HG03457 (cell line): Measurements from ENCODE around the gene TMUB2.

ENCODE experiments used
- ATAC-seq: cut with Tn5 transposase; IDR thresholded peaks from one replicate; pipeline ENCODE4 v1.9.1; 2021; ENCODE audit warnings: moderate number of reproducible peaks; ENCODE audit not compliant: unreplicated experiment

TMUB2 gene

DNA sequence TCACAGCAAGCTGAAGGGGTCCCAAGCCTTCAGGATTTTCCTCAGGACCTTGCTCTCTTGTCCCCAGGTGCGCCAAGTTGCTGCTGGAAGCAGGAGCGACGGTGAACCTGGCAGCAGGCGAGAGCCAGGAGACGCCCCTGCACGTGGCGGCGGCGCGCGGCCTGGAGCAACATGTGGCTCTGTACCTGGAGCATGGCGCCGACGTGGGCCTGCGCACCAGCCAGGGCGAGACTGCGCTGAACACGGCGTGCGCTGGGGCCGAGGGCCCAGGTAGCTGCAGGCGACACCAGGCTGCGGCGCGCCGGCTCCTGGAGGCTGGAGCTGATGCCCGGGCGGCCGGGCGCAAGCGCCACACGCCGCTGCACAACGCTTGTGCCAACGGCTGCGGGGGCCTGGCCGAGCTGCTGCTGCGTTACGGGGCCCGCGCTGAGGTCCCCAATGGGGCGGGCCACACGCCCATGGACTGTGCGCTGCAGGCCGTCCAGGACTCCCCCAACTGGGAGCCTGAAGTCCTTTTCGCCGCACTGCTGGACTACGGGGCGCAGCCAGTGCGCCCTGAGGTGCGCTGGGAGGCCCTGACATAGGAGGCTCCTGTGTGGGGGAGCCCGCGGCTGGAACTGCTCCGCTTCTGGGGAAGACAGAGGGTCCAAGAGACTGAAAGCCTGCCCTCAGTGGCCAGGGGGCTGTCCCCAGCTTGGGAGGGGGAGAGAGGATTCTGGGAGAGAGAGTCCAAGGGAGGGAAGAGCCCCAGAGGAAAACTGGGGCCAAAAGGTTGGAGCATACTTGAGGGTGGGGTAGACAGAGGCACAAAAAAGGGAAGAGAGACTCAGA is 9.9 kb upstream of the TMUB2 start:
- ATAC-seq: no peak

DNA sequence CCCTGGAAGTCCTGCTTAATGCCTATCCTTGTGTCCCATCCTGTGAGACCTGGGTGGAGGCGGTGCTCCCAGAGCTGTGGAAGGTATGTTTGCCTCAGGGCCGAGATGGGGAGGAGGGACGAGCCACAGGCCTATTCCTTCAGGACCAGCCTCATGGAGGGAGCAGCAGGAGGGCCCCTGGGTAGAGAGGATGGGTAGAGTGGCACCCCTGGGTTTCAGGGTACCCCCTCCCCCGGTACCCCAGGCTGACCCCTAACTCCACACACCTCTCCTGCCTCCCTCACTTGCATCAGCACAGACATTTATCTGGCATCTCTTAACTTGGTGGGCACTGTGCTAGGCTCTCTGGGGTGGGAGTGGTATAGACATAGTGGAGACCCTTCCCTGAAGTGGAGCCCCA is 9.1 kb upstream of the TMUB2 start:
- ATAC-seq: no peak

DNA sequence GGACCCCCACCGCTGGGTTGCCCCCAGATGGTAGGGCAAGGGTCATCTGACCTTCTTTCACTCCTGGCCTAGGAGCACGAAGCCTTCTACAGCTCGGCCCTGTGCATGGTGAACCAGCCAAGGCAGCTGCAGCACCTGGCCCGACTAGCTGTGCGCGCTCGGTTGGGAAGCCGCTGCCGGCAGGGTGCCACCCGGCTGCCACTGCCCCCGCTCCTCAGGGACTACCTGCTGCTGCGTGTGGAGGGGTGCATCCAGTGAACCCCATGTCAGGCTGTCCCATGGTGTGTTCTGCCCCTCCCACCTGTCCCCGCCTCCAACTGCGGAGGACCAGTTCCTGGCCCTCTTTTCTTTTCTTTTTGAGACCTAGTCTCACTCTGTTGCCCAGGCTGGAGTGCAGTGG is 8.6 kb upstream of the TMUB2 start:
- ATAC-seq: no peak

DNA sequence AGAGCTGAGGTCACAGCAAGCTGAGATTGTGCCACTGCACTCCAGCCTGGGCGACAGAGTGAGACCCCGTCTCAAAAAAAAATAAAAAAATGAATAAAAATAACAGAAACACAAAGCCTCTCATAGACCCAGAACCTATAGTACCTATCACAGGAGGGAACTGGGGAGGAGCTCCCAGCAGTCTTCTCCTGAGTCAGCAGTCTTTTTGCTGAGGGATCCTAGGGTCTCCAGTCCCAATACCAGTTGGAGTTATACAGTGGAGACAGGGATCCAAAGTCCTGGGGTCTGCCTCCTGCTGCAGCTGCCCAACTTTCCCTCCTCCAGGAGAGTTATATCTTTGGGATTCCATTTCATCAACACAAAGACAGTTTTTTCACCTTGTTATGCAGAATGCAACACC is 3.7 kb upstream of the TMUB2 start:
- ATAC-seq: no peak

DNA sequence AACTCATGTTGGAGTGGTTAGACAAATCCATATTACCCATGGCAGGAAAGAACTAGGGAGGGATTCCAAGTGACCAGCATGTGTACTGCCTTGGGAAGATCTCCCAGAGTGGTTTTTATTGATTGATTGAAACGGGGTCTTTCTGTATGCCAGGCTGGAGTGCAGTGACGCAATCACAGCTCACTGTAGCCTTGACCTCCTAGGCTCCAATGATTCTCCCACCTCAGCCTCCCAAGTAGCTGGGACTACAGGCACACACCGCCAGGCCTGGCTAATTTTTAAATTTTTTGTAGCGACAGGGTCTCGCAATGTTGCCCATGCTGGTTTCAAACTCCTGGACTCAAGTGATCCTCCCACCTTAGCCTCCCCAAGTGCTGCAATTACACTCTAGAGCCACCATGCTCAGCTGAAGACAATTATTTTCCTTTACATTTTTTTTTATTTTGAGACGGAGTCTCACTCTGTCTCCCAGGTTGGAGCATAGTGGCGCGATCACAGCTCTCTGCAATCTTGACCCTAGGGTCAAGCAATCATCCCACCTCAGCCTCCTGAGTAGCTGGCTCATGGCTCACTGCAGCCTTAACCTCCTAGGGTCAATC is 2.5 kb upstream of the TMUB2 start:
- ATAC-seq: no peak

DNA sequence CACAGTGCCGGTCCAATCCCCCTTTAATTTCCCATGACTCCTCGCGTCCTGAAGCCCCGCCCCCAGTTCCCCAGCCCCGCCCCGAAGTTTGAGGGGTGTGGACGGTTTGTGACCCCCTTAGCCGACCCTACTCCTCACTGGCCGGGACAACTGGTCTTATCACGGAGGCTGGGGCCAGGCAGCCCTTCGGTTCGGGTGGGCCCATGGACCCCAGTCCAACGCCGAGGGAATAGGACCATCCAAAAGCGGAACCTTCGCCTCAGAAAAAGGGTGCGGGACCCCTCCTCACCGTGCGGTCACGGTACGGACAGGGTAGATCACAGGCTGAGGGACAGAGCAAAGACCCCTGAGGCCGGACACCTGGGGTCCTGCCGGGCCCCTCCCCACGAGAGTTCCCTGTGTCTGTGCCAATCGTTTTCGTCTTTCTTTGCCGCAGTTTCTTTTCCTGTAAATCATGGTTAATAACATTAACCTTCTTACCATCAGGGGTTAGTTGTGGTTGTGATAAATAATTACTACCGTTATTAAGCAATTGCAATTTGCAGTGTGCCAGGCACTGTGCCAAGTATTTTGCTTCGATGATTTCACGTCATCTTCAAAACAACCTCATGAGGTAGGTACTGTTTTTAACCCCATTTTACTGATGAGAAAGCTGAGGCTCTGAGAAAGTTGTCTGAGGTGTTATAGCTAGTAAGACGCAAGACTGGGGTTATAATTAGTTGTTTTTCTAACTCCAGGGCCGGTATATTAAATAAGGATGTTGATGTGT is 543 bp downstream of the TMUB2 start:
- peak; percentile 21 for ATAC-seq

- no peak for ATAC-seq
Observed at GRCh38 chr17:44188576-44189403, 2.0 kb downstream of the TMUB2 start.

DNA sequence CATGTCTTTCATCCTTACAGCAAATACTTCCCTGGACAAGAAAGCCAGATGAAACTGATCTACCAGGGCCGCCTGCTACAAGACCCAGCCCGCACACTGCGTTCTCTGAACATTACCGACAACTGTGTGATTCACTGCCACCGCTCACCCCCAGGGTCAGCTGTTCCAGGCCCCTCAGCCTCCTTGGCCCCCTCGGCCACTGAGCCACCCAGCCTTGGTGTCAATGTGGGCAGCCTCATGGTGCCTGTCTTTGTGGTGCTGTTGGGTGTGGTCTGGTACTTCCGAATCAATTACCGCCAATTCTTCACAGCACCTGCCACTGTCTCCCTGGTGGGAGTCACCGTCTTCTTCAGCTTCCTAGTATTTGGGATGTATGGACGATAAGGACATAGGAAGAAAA is 3.7 kb downstream of the TMUB2 start:
- ATAC-seq: no peak

DNA sequence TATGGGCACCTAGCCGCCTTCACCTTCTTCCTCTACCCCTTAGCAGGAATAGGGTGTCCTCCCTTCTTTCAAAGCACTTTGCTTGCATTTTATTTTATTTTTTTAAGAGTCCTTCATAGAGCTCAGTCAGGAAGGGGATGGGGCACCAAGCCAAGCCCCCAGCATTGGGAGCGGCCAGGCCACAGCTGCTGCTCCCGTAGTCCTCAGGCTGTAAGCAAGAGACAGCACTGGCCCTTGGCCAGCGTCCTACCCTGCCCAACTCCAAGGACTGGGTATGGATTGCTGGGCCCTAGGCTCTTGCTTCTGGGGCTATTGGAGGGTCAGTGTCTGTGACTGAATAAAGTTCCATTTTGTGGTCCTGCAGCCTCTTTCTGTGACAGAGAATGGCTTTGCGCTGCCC is 4.6 kb downstream of the TMUB2 start:
- no peak for ATAC-seq

- ATAC-seq: no peak
Observed at GRCh38 chr17:44191941-44192496, 5.2 kb downstream of the TMUB2 start.

DNA sequence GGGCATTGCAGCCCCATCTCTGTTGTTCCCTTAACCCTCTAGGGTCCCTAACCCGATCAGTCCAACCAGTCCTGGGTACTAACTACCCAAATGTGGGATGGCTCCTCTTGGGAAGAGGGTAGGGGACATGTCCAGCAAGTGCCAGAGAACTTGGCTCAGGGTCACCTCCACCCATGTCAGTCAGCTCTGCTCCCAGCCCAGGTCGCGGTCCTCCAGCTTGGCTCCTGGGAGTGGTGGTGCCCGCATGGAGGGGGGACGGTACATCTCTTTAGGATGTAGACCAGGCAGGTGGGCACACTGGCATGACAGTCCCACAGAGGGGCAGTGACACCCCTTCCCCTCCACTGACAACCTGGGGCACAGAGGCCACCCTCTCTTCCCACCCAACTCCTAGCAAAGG is 6.0 kb downstream of the TMUB2 start:
- no peak for ATAC-seq

GRCh38 chr17:44193326-44194084 is 6.7 kb downstream of the TMUB2 start:
- ATAC-seq: no peak

GRCh38 chr17:44197107-44197506 is 10.3 kb downstream of the TMUB2 start:
- ATAC-seq: no peak

- ATAC-seq: no peak
Observed at GRCh38 chr17:44197980-44198720, 11.4 kb downstream of the TMUB2 start.

GRCh38 chr17:44198721-44199552 is 12.2 kb downstream of the TMUB2 start:
- ATAC-seq: no peak

- no peak for ATAC-seq
Observed at GRCh38 chr17:44199553-44200477, 13.0 kb downstream of the TMUB2 start, which contains the start of gene ATXN7L3. ATXN7L3 (minus strand) TSS chr17:44199884; CDS start chr17:44198070, 1,814 bp downstream.

- ATAC-seq: no peak
Observed at GRCh38 chr17:44200478-44201155, 13.8 kb downstream of the TMUB2 start.
